Adrenal gland (tissue), 12 donors: ENCODE results near the gene NEURL2. TPM values are rescaled to one million over a fixed set of nuclear protein-coding genes. Genes with fewer than 3 reads are reported as not detected.

ENCODE experiments used
- DNase-seq, 7 donors: peaks; one replicate each; pipeline ENCODE4 v3.0.0-alpha.2; 2019 to 2020
- H3K27ac ChIP-seq, 5 donors: fragments of 200-600 bp; sonication (generic) in 4 of 5; 1 replicate in 3 of 5; 2 replicates in 2 of 5; pipeline versions ENCODE4 v1.5.1 to v1.8.0; 2016 to 2020; ENCODE audit warnings: mild to moderate bottlenecking in 1 of 5
- H3K27me3 ChIP-seq: fragments of 200-600 bp; 2 replicates; pipeline ENCODE4 v1.8.0; 2021
- H3K36me3 ChIP-seq, 2 donors: fragments of 200-600 bp; replicated peaks in 1 of 2; 1 replicate in 1 of 2; 2 replicates in 1 of 2; pipeline versions ENCODE4 v1.5.1 to v1.8.0; 2018 to 2022
- H3K4me1 ChIP-seq, 2 donors: fragments of 200-600 bp; replicated peaks in 1 of 2; 1 replicate in 1 of 2; 2 replicates in 1 of 2; pipeline versions ENCODE4 v1.5.1 to v1.8.0; 2018 to 2021
- H3K4me3 ChIP-seq, 4 donors: fragments of 200-600 bp; sonication (generic) in 3 of 4; one replicate each; pipeline ENCODE4 v1.5.1; 2016 to 2018
- H3K9me3 ChIP-seq, 3 donors: fragments of 200-600 bp; sonication (generic) in 1 of 3; replicated peaks in 1 of 3; 1 replicate in 2 of 3; 2 replicates in 1 of 3; pipeline versions ENCODE4 v1.5.1 to v1.8.0; 2016 to 2021
- CTCF ChIP-seq, 6 experiments: fragments of 450-650 bp in 4 of 6; fragments of 200-600 bp in 2 of 6; sonication (generic) in 1 of 6; IDR thresholded peaks; 1 replicate in 5 of 6; 2 replicates in 1 of 6; pipeline versions ENCODE4 v1.5.1 to v1.8.0; 2016 to 2021; ENCODE audit warnings: antibody characterized with exemption in 6 of 6, mild to moderate bottlenecking in 2 of 6, moderate library complexity in 1 of 6
- POLR2A ChIP-seq, 2 donors: fragments of 450-650 bp; IDR thresholded peaks; one replicate each; pipeline ENCODE4 v1.6.1; 2017; ENCODE audit warnings: antibody characterized with exemption in 2 of 2, mild to moderate bottlenecking in 2 of 2, moderate library complexity in 1 of 2
- WGBS, 4 donors: extraction: QIAGEN DNeasy Blood & Tissue Kit in 2 of 4; methylation state at CpG; one replicate each; pipeline versions ENCODE4 v1.1.5 to v1.1.7; 2013 to 2017; 5-methylcytosine and 5-hydroxymethylcytosine counted together
- intact Hi-C, 2 donors: fragments of 100-400 bp; cut with DNase I; formaldehyde crosslinking; loops; one replicate each; pipeline versions ENCODE4 v1.14.1 to v1.15.0; 2022 to 2023
- polyA plus RNA-seq, 3 donors: library from polyadenylated mRNA; stranded (reverse); fragments of 200-250 nt in 2 of 3; fragments of 350-450 nt in 1 of 3; fragmentation: Illumina TruSeq in 1 of 3; extraction: RNeasy Lipid Tissue Mini Kit (QIAGEN cat#74804) in 1 of 3; gene quantifications; one replicate each; pipeline ENCODE4 v1.2.3, GENCODE V29; 2013 to 2014
- total RNA-seq, 9 donors: library from RNA; depleted of rRNA in 4 of 9; stranded (reverse); fragments of >200 nt in 4 of 9; fragments of 120-200 nt in 1 of 9; fragmentation: NEBNext Ultra II Directional in 1 of 9; extraction: Animal tissue kit (Norgen Biotek cat#: 25700) in 1 of 9; gene quantifications; one replicate each; pipeline versions ENCODE4 v1.1.0 to v1.2.4, GENCODE V29; 2013 to 2023
- donor health status: healthy with polysubstance abuse.
- donor health status: Bipolar disorder and iron deficiency.
- donor health status: DM: yes; HTN: yes; CAD: no.
- donor health status: DM: no; HTN: no; CAD: no.
- donor health status: DM: no; HTN: no; CAD: no.
- donor health status: DM: yes; HTN: yes; CAD: no.

The NEURL2 gene
- total and polyA plus RNA-seq, 12 donors = 1.0 to 36.4 (median 13.7) TPM

- peaks cover 0 to 33% of the 10 kb centered on the region in 2 donors for H3K36me3 ChIP-seq
- H3K4me1 ChIP-seq = peaks cover 25 to 49% of the 10 kb centered on the region in 2 donors
- no peaks in the 10 kb centered on the region for H3K27me3 ChIP-seq
- H3K27ac ChIP-seq = peak overlapping the region; percentile 2 to 70 (median 64)
- no peaks in the 10 kb centered on the region for H3K9me3 ChIP-seq
- TF ChIP-seq POLR2A (IDR thresholded peaks at IDR 0.05) = no peak
- intact Hi-C loops = no loop called here
- H3K4me3 ChIP-seq = no peak overlapping the region
- peak in 4 of 7 donors; percentile 52 to 65 (median 56) for DNase-seq
- 10 to 63% (median 31%) methylated on average over 1 of the region's 1 CpG for WGBS, 4 donors
Measured at GRCh38 chr20:45850926-45851325, 40.1 kb downstream of the NEURL2 start.

GRCh38 chr20:45850238-45850637, 40.8 kb downstream of the NEURL2 start:
- peaks cover 19 to 42% of the 10 kb centered on the region in 2 donors for H3K4me1 ChIP-seq
- TF ChIP-seq POLR2A (IDR thresholded peaks at IDR 0.05) (no peak), CTCF (IDR thresholded peaks at IDR 0.05) (no peak)
- no peak overlapping the region for H3K4me3 ChIP-seq
- no peaks in the 10 kb centered on the region for H3K9me3 ChIP-seq
- H3K27me3 ChIP-seq = no peaks in the 10 kb centered on the region
- 94 to 100% (median 96%) methylated on average over 1 to 2 of the region's 2 CpGs for WGBS, 4 donors
- intact Hi-C loops = no loop called here
- peak in 1 of 7 donors; percentile 12 for DNase-seq
- peak overlapping the region in 4 of 5 donors; percentile 2 to 70 (median 65) for H3K27ac ChIP-seq
- peaks cover 0 to 39% of the 10 kb centered on the region in 2 donors for H3K36me3 ChIP-seq

GRCh38 chr20:45848969-45849582, 41.9 kb downstream of the NEURL2 start:
- TF ChIP-seq POLR2A (IDR thresholded peaks at IDR 0.05) (peak in 1 of 2 donors; percentile 38), CTCF (IDR thresholded peaks at IDR 0.05) (no peak)
- peak overlapping the region in 3 of 5 donors; percentile 64 to 70 (median 66) for H3K27ac ChIP-seq
- peak; percentile 59 to 90 (median 83) for DNase-seq
- intact Hi-C loops = no loop called here
- peaks cover 0 to 51% of the 10 kb centered on the region in 2 donors for H3K36me3 ChIP-seq
- H3K27me3 ChIP-seq = no peaks in the 10 kb centered on the region
- WGBS, 4 donors = 58 to 72% (median 60%) methylated on average over 8 of the region's 8 CpGs
- no peak overlapping the region for H3K4me3 ChIP-seq
- H3K4me1 ChIP-seq = peaks cover 14 to 33% of the 10 kb centered on the region in 2 donors
- no peaks in the 10 kb centered on the region for H3K9me3 ChIP-seq

- no peak overlapping the region for H3K4me3 ChIP-seq
- TF ChIP-seq POLR2A (IDR thresholded peaks at IDR 0.05) = no peak
- DNase-seq = peak in 1 of 7 donors; percentile 23
- intact Hi-C loops = no loop called here
- H3K4me1 ChIP-seq = peaks cover 14 to 33% of the 10 kb centered on the region in 2 donors
- H3K9me3 ChIP-seq = no peaks in the 10 kb centered on the region
- no peaks in the 10 kb centered on the region for H3K27me3 ChIP-seq
- peak overlapping the region in 2 of 5 donors; percentile 62 to 70 for H3K27ac ChIP-seq
- H3K36me3 ChIP-seq = peaks cover 0 to 57% of the 10 kb centered on the region in 2 donors
- 86 to 91% (median 89%) methylated on average over 8 of the region's 8 CpGs for WGBS, 4 donors
Measured at GRCh38 chr20:45848421-45848820, 42.6 kb downstream of the NEURL2 start.

- intact Hi-C loops = no loop called here
- Histone ChIP-seq H3K36me3 (peaks cover 0 to 78% of the 10 kb centered on the region in 2 donors), H3K27ac (peak overlapping the region in 3 of 5 donors; percentile 36 to 45 (median 45)), H3K4me1 (peaks cover 18 to 41% of the 10 kb centered on the region in 2 donors), H3K9me3 (no peaks in the 10 kb centered on the region), H3K27me3 (no peaks in the 10 kb centered on the region), H3K4me3 (no peak overlapping the region)
- TF ChIP-seq CTCF (IDR thresholded peaks at IDR 0.05) (no peak), POLR2A (IDR thresholded peaks at IDR 0.05) (no peak)
- no peak for DNase-seq
Measured at GRCh38 chr20:45845452-45845851, 45.6 kb downstream of the NEURL2 start.
